PC-9 (cell line): ENCODE results near the gene RNASE7.

Source experiments
- CTCF ChIP-seq: fragments of 200-600 bp; sonication (generic); conservative IDR thresholded peaks from 2 replicates; pipeline ENCODE4 v1.6.1; 2017; ENCODE audit warnings: mixed run types, antibody characterized with exemption, mild to moderate bottlenecking, moderate library complexity
- EZH2 ChIP-seq: fragments of 200-600 bp; sonication (generic); IDR thresholded peaks from 2 replicates; pipeline ENCODE4 v1.8.0; 2017; ENCODE audit warnings: antibody characterized with exemption, low read depth

GRCh38 chr14:21091821-21092272 is 49.7 kb downstream of the RNASE7 start:
- TF ChIP-seq CTCF: no peak
- no peak for TF ChIP-seq EZH2
